GM11168 (cell line): ENCODE measurements around the gene DSCAML1.

Source experiments
- in situ Hi-C: fragments of 300-500 bp; cut with MboI; formaldehyde crosslinking; loops from one replicate; pipeline ENCODE4 v1.12.0; 2022; ENCODE audit warnings: low sequenced_read_pairs; ENCODE audit not compliant: unreplicated experiment

Gene DSCAML1, protein sequence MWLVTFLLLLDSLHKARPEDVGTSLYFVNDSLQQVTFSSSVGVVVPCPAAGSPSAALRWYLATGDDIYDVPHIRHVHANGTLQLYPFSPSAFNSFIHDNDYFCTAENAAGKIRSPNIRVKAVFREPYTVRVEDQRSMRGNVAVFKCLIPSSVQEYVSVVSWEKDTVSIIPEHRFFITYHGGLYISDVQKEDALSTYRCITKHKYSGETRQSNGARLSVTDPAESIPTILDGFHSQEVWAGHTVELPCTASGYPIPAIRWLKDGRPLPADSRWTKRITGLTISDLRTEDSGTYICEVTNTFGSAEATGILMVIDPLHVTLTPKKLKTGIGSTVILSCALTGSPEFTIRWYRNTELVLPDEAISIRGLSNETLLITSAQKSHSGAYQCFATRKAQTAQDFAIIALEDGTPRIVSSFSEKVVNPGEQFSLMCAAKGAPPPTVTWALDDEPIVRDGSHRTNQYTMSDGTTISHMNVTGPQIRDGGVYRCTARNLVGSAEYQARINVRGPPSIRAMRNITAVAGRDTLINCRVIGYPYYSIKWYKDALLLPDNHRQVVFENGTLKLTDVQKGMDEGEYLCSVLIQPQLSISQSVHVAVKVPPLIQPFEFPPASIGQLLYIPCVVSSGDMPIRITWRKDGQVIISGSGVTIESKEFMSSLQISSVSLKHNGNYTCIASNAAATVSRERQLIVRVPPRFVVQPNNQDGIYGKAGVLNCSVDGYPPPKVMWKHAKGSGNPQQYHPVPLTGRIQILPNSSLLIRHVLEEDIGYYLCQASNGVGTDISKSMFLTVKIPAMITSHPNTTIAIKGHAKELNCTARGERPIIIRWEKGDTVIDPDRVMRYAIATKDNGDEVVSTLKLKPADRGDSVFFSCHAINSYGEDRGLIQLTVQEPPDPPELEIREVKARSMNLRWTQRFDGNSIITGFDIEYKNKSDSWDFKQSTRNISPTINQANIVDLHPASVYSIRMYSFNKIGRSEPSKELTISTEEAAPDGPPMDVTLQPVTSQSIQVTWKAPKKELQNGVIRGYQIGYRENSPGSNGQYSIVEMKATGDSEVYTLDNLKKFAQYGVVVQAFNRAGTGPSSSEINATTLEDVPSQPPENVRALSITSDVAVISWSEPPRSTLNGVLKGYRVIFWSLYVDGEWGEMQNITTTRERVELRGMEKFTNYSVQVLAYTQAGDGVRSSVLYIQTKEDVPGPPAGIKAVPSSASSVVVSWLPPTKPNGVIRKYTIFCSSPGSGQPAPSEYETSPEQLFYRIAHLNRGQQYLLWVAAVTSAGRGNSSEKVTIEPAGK (N-terminal part only)

DNA sequence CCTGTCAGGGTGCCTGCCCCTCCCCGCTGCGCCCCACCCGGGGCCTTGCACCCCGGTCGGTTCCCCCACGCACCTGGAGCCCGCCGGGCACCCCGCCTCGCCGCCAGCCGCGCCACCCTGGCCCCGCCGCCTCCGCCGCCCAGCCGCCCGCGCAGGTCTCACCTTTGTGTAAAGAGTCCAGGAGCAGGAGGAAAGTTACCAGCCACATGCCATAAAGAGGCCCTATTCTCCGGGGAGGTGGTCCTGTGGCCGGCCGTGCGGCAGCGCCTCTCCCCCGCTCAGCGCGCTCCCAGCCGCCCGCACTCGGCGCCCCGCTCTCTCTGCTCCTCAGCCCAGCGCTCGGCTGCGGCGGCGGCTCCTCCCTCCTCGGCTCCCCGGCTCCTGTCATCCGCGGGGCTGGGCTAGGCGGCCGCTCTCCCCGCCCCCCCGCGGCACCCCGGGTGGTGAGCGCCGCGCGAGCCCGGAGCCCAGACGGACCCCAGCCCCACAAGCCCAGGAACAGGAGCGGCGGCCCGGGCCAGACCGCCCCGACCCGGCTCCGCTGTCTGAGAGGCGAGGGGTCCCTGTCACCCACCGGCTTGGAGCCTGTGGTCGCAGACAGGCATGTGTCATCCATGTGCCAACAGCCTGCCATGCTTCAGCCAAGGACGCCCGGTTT is at the start of gene DSCAML1:
Gene DSCAML1 (minus strand): TSS at position 345 of the 658 bp plus-strand sequence. CDS start 137 bp downstream, at position 208.
- in situ Hi-C loops: no loop called here

DNA sequence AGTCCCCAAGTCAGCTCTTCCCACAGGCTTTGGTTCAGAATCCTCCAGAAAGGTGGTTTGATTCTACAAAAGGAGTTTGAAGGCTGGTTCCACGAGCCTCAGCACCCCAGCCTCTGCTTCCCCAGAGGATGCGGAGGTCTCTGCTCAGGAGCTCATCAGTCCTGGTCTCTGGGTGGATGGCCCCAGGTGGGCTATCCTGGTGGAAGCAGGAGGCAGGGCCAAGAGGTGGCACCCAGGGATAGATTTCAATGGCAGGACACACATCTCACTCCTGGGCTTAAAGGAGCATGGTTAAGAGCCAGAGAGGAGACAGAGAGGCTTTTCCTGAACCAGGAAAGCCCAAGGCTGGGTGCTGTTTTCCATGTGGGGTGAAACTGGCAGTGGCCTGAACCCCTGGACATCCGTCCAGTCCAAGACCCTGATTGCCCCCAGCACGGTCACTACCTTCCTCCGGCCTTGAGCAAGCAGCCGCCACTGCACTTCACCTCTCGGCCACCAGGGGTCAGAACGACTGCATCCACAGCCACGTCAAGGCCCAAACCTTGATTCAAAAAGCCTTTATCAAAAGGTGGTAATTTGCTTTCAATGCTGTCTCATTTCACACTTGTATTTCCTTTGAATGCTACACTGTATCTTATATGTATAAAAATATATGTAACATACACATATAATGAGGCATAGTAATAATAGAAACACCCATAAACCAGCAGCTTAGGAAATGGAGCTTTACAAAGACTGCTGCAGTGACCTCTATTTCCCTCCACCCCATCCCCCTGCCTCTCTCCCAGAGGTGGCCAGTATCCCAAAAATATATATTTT is 46.9 kb upstream of the DSCAML1 start:
- in situ Hi-C loops: loop anchor here (5.0 kb wide), 1 partner anchor 213 kb away; no protein-coding TSS in a partner anchor

DNA sequence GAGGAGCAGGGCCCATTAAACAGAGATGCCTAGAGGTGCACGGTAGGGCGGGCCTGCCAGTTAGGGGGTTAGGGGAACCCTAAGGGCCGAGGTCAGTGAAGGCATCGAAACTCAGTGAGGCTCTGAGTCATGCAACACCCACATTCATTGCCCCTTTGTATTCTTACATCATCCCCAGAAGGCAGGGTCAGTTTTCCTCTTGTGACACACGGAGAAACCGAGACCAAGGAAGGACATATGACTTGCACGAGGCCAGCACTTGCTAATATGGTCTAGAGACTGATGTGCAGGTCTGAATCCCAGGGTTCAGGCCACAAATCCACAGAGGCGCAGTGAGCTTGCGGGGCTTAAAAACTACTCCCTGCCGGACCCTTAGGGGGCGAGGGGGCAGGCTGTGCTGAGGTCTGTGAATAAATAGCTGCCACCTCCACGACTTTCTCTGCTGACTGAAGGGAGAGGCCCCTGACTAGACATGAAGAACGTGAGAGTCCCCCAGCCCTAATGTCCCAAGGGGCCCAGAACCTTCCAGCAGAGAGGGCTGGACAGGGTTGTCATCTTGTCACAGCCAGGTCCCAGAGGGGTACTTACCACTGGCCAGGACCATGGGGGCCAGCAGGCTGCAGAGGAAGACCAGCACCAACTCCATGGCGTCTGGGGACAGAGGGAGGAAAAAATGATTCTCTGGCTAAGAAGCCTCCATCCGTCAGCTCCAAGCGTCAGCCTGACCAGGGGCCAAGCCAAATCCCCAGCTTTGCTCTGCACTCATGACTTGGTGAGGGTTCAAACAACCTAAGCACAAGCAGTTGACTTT is 45.3 kb upstream of the DSCAML1 start:
- in situ Hi-C loops: loop anchor here (5.0 kb wide), 1 partner anchor 215 kb away; no protein-coding TSS in a partner anchor

DNA sequence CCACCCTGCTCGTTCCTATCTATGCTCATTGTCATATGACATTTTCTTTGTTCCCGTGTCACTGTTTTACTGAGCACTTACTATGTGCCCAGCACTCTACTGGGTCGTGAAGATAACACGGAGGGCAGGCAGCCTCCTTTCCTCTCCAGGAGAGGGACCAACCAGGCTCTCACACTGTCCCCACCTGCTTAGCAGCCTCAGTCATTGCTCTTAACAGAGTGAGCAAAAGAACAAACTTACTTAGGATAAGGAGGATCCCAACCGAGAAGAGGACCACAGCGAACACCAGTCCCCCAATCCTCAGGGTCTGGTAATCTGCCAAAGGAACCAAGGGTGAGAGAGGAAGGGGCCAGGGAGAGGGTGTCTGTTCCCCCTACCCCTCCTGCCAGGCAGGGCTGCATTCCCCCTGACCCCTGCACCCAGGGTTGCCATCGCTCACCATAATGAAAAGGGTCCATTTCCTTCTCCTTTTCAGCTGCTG is 44.6 kb upstream of the DSCAML1 start:
- in situ Hi-C loops: loop anchor here (5.0 kb wide), 1 partner anchor 216 kb away; no protein-coding TSS in a partner anchor

DNA sequence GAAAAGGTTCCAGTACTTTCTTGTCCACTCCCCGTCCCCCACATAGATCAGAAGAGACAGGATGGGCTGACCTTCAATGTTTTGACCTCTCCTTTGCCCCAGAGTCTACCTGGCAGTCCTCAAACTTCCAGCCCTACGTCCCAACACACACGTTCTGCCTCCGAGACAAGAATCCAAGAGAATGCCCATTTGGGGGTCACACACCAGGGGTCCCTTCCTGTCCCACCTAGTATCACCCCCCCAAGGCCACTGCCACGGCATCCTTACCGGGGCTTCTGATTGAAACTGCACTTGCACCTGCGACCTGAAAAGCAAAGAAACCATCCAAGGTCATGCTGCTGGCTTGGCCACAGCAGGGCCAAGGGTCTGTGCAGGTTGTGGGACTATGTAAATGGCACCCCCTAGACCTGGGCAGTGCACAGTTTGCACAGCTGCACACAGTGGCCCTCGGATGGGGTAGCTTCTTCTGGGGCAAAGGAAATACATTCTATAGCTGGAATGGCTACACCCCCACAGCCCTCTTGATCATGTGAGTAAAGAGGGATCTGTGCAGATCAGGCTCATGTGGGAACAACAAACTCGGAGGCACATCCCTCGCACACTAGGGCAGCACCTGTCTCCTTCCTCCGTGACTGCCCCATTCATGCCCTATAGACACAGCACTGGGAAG is 44.0 kb upstream of the DSCAML1 start:
- in situ Hi-C loops: loop anchor here (5.0 kb wide), 1 partner anchor 216 kb away; no protein-coding TSS in a partner anchor

DNA sequence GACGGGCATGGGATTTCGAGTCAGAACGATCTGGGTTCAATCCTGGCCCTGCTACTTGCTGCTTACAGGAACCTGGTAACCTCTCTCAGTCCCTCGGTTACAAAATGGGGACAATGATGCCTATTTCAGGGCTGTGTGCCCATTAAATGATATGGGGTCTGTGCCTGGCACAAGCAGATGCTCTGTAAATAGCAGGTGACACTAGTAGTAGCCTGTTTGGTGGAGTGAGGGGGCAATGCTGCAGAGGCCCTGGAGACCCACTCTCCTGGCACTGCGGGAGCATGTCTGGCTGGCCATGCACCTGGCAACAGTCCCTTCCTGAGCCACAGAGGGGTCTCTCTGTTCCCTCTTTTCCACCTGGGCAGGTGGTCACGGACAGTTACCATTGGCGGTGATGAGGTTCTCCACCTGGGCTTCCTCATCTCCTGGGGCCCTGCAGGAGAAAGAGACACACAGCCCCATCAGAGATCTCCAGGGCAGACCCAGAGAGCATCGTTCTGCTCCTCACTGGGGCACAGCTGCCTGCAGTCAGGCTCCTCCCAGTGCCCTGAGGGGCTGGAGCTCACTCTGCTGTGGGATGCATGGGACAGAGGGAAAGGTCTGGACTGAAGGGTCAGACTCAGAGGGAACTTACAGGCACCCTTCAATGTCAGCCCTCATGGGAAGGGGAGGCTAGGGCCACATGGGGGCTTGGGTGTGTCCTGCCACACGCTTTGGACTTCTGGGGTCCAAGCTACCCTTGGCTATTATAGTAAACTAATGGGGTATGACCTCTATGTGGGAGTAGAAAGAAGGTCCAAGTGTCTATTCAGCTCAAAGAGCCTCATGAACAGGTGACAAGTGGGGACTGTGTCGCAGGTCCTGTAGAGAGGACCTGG is 43.2 kb upstream of the DSCAML1 start:
- in situ Hi-C loops: loop anchor here (5.0 kb wide), 1 partner anchor 217 kb away; no protein-coding TSS in a partner anchor

DNA sequence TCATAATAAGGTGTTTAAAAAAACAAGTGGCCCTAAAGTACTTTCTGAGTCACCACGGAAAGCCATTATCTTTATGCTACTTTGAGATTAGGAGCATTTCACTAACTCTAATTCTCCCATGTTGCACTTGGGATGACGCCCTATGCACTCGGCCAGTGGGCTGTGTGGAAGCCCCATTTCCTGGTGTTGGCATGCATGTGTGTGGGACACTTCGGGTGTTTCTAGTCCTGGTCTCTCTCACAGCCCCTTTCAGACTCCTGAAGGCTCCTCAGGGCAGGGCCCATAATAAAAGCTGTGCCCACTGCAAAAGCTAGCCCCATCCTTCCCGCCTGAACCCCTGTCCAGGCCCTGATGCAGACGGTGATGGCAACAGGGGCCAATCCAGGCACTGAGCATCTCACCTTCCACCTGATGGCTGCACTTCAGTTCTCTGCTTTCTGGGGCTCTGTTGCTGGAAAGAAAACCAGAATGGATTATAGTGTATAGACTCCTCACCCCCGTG is 42.4 kb upstream of the DSCAML1 start:
- in situ Hi-C loops: no loop called here

DNA sequence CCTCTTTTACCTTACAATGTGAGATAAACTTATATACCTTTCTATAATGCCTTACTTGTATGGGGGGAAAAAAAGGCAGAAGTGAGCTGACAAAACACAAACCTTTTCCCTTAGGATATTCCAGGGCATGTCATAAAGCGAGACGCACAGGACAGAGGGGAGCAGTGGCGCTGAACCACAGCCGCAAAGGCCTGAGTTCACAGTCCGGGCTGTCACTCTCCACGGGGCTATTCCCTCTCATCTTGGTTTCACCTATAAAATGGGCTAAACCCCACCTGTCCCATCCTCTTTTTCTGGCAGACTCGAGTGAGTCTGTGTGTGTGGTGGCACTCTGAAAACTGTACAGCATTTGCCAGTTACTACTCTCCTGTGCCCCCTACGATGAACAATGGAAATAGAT is 41.9 kb upstream of the DSCAML1 start:
- in situ Hi-C loops: no loop called here

DNA sequence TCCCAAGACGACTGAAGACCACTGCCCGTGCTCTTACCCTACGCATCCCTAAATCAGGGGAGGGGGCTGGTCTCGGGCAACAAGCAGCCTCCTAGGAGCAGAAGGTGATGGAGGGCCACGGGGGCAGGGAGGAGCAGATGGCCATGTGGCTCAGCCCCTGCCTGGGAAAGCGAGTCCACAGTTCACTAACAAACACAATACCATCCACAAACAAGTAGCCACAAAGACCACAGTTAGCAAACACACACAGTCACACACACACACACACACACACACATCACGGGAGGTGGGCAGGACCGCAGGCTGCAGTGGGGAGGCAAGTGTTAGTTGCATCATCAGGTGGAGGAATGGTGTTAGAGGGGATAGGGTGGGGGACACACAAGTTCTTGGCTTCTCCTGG is 40.8 kb upstream of the DSCAML1 start:
- in situ Hi-C loops: no loop called here

DNA sequence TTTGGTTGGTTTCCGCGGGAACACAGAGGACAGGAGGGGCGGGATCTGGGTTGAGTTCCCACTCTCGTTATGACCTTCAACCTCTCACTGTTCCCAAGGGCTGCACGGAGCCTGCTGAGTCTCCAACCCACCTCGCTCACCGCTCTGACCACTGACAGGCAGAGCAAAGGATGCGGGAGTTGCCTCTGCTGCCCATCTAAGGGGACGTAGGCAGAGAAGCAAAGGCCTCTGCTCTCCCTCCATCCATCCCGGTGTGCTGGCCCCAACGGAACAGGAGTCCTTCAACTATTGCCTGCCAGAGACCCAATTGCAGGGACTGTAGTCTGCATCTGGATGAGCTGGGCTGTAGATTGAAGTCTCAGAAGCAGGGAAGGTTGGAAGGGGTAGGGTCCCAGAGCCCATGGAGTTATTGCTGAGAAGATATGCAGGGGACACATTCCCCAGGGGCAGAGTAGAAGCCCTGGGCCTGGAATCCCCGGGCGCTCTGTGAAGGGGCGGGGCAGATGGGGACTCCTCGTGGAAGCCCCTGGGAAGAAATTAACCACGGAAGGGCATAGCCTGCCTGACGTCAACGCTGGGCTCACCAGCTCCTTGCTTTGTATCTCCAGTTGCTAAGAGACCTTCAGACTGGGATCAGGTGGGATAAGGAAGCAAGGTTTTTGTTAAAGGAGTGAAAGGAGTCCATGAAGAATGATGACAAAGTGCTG is 40.2 kb upstream of the DSCAML1 start:
- in situ Hi-C loops: no loop called here

DNA sequence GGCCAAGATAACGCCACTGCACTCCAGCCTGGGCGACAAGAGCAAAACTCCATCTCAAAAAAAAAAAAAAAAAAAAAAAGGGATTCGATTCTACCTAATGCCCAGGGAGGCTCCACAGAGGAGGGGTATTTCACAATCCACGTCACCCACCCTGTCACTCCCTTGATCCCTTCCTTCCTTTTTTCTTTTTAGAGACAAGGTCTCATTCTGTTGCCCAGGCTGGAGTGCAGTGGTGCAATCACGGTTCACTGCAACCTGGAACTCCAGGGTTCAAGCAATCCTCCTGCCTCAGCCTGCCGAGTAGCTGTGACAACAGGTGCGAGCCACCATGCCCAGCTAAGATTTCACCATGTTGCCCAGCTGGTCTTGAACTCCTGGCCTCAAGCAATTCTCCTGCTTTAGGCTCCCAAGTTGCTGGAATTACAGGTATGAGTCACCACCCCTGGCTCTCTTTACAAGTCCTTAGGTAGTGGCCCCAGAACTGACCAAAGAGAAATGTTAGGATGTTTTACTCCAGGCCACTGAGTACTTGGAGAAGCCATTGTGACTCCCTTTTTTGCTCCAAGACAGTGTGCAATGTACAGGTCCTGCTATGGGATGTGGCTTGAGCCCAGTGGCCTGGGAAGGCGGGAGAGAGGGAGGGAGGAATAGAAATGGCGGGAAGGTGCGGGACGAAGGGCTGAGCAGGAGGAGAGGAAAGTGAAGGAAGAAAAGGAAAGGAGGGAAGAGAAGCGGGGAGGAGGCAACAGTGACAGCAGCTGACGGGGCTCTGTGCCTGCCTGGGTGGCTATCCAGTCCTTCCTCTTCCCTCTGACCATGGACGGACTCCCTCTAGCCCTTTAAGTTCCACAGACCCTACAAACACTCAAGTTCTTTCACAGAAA is 39.3 kb upstream of the DSCAML1 start:
- in situ Hi-C loops: no loop called here

DNA sequence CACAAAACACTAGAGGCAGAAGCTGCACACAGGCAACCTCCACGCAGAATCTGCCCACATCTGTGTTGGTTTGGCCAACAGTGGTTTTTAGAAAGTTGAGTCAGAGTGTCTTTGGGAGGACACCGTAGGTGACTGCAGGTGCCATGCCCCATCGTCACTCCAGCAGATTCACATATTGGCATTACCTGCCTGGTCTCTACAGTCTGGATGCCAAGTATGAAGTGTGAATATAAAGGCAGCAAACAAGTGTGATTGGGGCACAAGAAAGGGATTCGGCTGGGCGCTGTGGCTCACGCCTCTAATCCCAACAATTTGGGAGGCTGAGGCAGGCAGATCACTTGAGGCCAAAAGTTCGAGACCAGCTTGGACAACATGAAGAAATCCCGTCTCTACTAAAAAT is 38.6 kb upstream of the DSCAML1 start:
- in situ Hi-C loops: no loop called here

DNA sequence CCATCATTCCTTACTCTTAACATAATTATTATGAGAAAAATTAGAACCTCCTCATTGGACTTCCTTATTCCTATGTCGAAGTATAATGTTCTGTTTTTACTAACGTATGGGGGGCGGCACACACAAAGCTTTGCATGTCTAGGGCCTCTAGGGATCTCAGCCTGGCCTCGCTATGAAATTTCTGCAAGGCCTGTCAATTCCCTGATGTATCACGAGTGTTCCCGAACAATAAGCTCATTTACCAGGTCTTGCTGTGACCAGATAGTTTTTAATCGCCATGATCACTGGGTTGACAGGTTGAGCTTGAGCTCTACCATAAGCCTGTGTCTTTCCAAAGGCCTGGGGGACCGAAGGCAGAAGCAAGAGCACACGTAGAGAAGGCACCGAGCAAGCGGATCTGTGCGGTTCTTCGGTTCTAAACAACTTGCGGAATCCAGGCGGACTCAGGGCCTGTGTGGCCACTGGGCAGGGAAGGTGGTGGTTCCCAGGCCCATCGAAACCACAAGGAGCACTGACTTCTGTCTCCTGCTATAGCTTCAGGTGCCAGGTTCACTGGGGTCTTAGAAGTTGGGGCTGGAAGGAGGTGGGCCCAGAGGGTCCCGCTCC is 37.9 kb upstream of the DSCAML1 start:
- in situ Hi-C loops: no loop called here
